Lung (tissue), 12 donors: Measurements from ENCODE around the gene NLN. TPM values are rescaled to one million over a fixed set of nuclear protein-coding genes. Genes with fewer than 3 reads are reported as not detected.

Source experiments
- ATAC-seq: fragments of 200-7000 bp; cut with Tn5 transposase; one replicate; pipeline ENCODE4 v1.9.1; 2020; ENCODE audit warnings: moderate number of reproducible peaks; ENCODE audit not compliant: insufficient read depth, low FRiP score
- DNase-seq, 3 donors: peaks; one replicate each; pipeline ENCODE4 v3.0.0-alpha.2; 2013 to 2017
- H3K27ac ChIP-seq, 2 donors: one replicate each; pipeline ENCODE4 v1.5.1; 2013; ENCODE audit warnings: mild to moderate bottlenecking in 2 of 2, moderate library complexity in 2 of 2, control low read depth in 1 of 2, inconsistent platforms in 1 of 2, low read depth in 1 of 2, low read length in 1 of 2
- H3K27me3 ChIP-seq, 3 donors: one replicate each; pipeline ENCODE4 v1.5.1; 2013; ENCODE audit warnings: low read length in 2 of 3; ENCODE audit not compliant: control insufficient read depth in 3 of 3, insufficient read depth in 3 of 3
- H3K36me3 ChIP-seq, 4 donors: one replicate each; pipeline ENCODE4 v1.5.1; 2013; ENCODE audit warnings: low read length in 4 of 4, mild to moderate bottlenecking in 1 of 4, moderate library complexity in 1 of 4; ENCODE audit not compliant: control insufficient read depth in 4 of 4, insufficient read depth in 4 of 4
- H3K4me1 ChIP-seq, 5 donors: one replicate each; pipeline ENCODE4 v1.5.1; 2013; ENCODE audit warnings: low read length in 5 of 5, mild to moderate bottlenecking in 2 of 5, moderate library complexity in 1 of 5; ENCODE audit not compliant: control insufficient read depth in 5 of 5, insufficient read depth in 5 of 5
- H3K4me3 ChIP-seq: one replicate; pipeline ENCODE4 v1.5.1; 2013; ENCODE audit warnings: mild to moderate bottlenecking, control low read depth, moderate library complexity
- H3K9ac ChIP-seq, 2 donors: one replicate each; pipeline ENCODE4 v1.5.1; 2013; ENCODE audit warnings: low read length in 2 of 2, control low read depth in 1 of 2; ENCODE audit not compliant: insufficient read depth in 1 of 2
- H3K9me3 ChIP-seq, 4 donors: one replicate each; pipeline ENCODE4 v1.5.1; 2013; ENCODE audit warnings: low read length in 3 of 4, mild to moderate bottlenecking in 1 of 4, moderate library complexity in 1 of 4; ENCODE audit not compliant: control insufficient read depth in 4 of 4, insufficient read depth in 3 of 4
- WGBS, 2 donors: extraction: QIAGEN DNeasy Blood & Tissue Kit; methylation state at CpG; one replicate each; pipeline ENCODE4 v1.1.7; 2013; 5-methylcytosine and 5-hydroxymethylcytosine counted together
- polyA plus RNA-seq, 2 donors: library from polyadenylated mRNA; stranded (reverse); fragments of 200-250 nt; gene quantifications; one replicate each; pipeline ENCODE4 v1.2.1, GENCODE V29; 2013
- total RNA-seq, 2 donors: library from RNA; depleted of rRNA in 1 of 2; stranded (reverse); fragments of >200 nt in 1 of 2; gene quantifications; one replicate each; pipeline ENCODE4 v1.2.1, GENCODE V29; 2014 to 2021
- TF ChIP-seq, protein P1 (sequence below): IDR thresholded peaks from 2 replicates; pipeline ENCODE4 v1.5.1; 2012; ENCODE audit warnings: mild to moderate bottlenecking; ENCODE audit errors: control extremely low read depth, extremely low read depth
- donor health status: control.
- donor health status: control.
- donor health status: Bipolar disorder and iron deficiency.
- donor health status: healthy.
- donor health status: DM: yes; HTN: yes; CAD: no.

Gene NLN
- total and polyA plus RNA-seq, 4 donors, result 2.9 to 21.3 (median 11.8) TPM

DNA sequence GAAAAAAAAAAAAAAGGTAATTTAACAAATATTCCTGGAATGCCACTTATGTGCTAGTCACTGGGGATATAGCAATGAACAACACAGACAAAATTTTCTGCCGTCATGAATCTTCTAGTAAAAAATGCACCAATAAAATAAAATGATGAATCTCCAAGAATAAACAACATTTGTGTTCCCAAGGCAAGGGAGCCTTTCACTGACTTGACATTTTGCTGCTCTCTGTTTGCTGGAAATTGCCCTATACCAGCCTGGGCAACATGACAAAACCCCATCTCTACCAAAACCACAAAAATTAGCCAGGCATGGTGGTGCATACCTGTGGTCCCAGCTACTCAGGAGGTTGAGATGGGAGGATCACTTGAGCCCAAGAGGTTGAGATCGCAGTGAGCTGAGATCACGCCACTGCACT lies 139.8 kb downstream of the NLN start:
- Histone ChIP-seq H3K27me3 (peaks cover 0 to 7% (median 3%) of the 10 kb centered on the region in 3 donors), H3K9ac (no peak overlapping the region), H3K27ac (no peak overlapping the region), H3K4me3 (no peak overlapping the region), H3K4me1 (no peaks in the 10 kb centered on the region), H3K36me3 (no peaks in the 10 kb centered on the region), H3K9me3 (no peaks in the 10 kb centered on the region)
- DNase-seq, result no peak
- WGBS, 2 donors, result 61 to 78% methylated on average over 3 of the region's 3 CpGs
- TF ChIP-seq, protein P1, sequence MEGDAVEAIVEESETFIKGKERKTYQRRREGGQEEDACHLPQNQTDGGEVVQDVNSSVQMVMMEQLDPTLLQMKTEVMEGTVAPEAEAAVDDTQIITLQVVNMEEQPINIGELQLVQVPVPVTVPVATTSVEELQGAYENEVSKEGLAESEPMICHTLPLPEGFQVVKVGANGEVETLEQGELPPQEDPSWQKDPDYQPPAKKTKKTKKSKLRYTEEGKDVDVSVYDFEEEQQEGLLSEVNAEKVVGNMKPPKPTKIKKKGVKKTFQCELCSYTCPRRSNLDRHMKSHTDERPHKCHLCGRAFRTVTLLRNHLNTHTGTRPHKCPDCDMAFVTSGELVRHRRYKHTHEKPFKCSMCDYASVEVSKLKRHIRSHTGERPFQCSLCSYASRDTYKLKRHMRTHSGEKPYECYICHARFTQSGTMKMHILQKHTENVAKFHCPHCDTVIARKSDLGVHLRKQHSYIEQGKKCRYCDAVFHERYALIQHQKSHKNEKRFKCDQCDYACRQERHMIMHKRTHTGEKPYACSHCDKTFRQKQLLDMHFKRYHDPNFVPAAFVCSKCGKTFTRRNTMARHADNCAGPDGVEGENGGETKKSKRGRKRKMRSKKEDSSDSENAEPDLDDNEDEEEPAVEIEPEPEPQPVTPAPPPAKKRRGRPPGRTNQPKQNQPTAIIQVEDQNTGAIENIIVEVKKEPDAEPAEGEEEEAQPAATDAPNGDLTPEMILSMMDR, result no peak
- peak; percentile 49 for ATAC-seq

DNA sequence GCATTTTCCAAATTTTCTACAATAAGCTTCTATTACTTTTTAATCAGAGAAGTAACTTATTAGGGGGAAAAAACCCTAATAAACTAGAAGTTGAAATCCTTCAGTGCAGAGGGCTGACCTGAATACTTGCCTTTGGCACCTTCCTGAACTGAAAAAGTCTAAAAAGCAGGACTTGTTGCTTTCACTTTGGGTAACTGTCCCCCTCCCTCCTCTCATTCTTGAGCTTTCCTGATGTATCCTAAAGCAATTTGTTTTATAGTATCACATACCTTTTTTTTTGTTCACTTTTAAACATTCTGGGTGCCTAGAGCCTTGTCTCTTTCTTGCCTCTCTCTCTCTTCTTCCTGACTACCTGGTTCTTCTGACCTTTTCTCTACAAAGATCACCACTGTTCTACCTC lies 140.4 kb downstream of the NLN start:
- TF ChIP-seq, protein P1, result no peak
- Histone ChIP-seq H3K4me3 (no peak overlapping the region), H3K27me3 (peaks cover 0 to 11% (median 7%) of the 10 kb centered on the region in 3 donors), H3K4me1 (peaks cover 0 to 3% (median 0%) of the 10 kb centered on the region in 5 donors), H3K9ac (no peak overlapping the region), H3K36me3 (no peaks in the 10 kb centered on the region), H3K27ac (no peak overlapping the region), H3K9me3 (no peaks in the 10 kb centered on the region)
- DNase-seq (no peak), ATAC-seq (no peak)

DNA sequence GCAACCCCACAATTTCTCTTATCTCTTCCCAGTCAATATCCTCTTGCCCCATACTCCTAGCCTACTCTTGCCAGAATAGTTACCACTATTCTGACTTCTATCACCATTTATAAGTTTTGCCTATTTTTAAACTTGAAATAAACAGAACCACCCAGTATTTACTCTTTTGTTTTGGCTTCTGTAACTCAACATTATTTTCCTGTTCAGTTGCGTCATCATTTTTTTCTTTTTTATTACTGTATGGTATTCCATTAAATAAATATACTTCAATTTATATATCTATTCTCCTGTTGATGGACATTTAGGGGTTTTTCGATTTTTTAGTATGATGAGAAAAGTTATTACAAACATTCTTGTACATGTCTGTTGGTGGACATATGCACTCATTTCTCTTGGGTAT lies 141.7 kb downstream of the NLN start:
- TF ChIP-seq, protein P1, result no peak
- DNase-seq (no peak), ATAC-seq (no peak)
- H3K27me3 ChIP-seq, result peaks cover 0 to 11% (median 7%) of the 10 kb centered on the region in 3 donors
- no peak overlapping the region for H3K4me3 ChIP-seq
- peaks cover 0 to 5% (median 0%) of the 10 kb centered on the region in 5 donors for H3K4me1 ChIP-seq
- no peaks in the 10 kb centered on the region for H3K36me3 ChIP-seq
- no peak overlapping the region for H3K27ac ChIP-seq
- no peak overlapping the region for H3K9ac ChIP-seq
- 91 to 92% methylated on average over 2 of the region's 2 CpGs for WGBS, 2 donors
- no peaks in the 10 kb centered on the region for H3K9me3 ChIP-seq
